AML-193 (cell line): ENCODE data around the gene ZNRF3.

Experiments
- DNase-seq, 2 experiments: peaks; one replicate each; lab custom pipeline; 2025; lab: John Stamatoyannopoulos, UW

Gene ZNRF3

GRCh38 chr22:29009148-29009547, 125.8 kb downstream of the ZNRF3 start:
- no peak for DNase-seq

GRCh38 chr22:29011240-29012100, 128.1 kb downstream of the ZNRF3 start:
- DNase-seq, result no peak

- no peak for DNase-seq
Observed at GRCh38 chr22:29012101-29012433, 128.7 kb downstream of the ZNRF3 start.

- DNase-seq, result no peak
Observed at GRCh38 chr22:29012952-29013351, 129.6 kb downstream of the ZNRF3 start.

- no peak for DNase-seq
Observed at GRCh38 chr22:29014293-29014692, 130.9 kb downstream of the ZNRF3 start.

- DNase-seq, result no peak
Observed at GRCh38 chr22:29014773-29015172, 131.4 kb downstream of the ZNRF3 start.

GRCh38 chr22:29016067-29016938, 132.9 kb downstream of the ZNRF3 start:
- no peak for DNase-seq

- no peak for DNase-seq
Observed at GRCh38 chr22:29018293-29019189, 135.2 kb downstream of the ZNRF3 start.

- no peak for DNase-seq
Observed at GRCh38 chr22:29022101-29022817, 138.9 kb downstream of the ZNRF3 start.

- DNase-seq, result no peak
Observed at GRCh38 chr22:29023172-29023796, 139.9 kb downstream of the ZNRF3 start.

- no peak for DNase-seq
Observed at GRCh38 chr22:29026579-29026978, 143.2 kb downstream of the ZNRF3 start.

GRCh38 chr22:29028468-29028867, 145.1 kb downstream of the ZNRF3 start:
- no peak for DNase-seq

- no peak for DNase-seq
Observed at GRCh38 chr22:29029202-29030000, 146.0 kb downstream of the ZNRF3 start.

GRCh38 chr22:29030016-29030617, 146.7 kb downstream of the ZNRF3 start:
- no peak for DNase-seq

GRCh38 chr22:29030618-29031226, 147.3 kb downstream of the ZNRF3 start:
- DNase-seq, result no peak

- DNase-seq, result no peak
Observed at GRCh38 chr22:29031227-29032011, 148.0 kb downstream of the ZNRF3 start.

- no peak for DNase-seq
Observed at GRCh38 chr22:29032014-29032475, 148.7 kb downstream of the ZNRF3 start.

GRCh38 chr22:29032584-29032983, 149.2 kb downstream of the ZNRF3 start:
- DNase-seq, result no peak
